ENCODE data around the gene SESN3.
"Not testable (repeated sequence)": the region's sequence is repeated elsewhere in the genome, so short reads cannot be mapped to it uniquely, and the experiment has no call there.

SESN3 gene

GRCh38 chr11:95212609-95213008 is 18.4 kb downstream of the SESN3 start:
- DNase-seq, result no peak

GRCh38 chr11:95209535-95209934 is 21.5 kb downstream of the SESN3 start:
- not testable (repeated sequence) for DNase-seq

- no peak for DNase-seq
These were observed 30.1 kb downstream of the SESN3 start for GRCh38 chr11:95200781-95201457.

- no peak for DNase-seq
These were observed 35.2 kb downstream of the SESN3 start for GRCh38 chr11:95195831-95196230.

- DNase-seq, result no peak
These were observed 37.5 kb downstream of the SESN3 start for GRCh38 chr11:95193541-95193940.

DNA sequence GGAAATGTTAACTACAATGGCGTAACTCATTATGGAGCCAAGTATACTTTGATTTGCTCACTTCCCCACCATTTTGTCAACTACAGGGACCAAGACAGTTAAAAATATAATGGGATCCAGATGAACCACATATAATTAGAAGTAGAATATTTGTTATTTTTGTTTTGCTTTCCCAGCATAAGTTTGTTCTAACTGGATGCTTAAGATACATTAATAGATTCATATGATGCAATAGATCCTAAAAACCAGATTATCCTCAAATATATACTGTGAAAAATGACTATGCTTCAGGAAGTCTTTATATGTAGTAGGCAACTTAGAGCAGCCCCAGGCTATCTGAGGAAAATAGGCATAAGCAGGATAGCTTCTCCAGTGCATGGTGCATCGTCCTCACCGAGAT is 38.3 kb downstream of the SESN3 start:
- DNase-seq, result no peak

GRCh38 chr11:95187723-95188122 is 43.3 kb downstream of the SESN3 start:
- DNase-seq, result no peak

GRCh38 chr11:95182397-95182796 is 48.6 kb downstream of the SESN3 start:
- no peak for DNase-seq

DNA sequence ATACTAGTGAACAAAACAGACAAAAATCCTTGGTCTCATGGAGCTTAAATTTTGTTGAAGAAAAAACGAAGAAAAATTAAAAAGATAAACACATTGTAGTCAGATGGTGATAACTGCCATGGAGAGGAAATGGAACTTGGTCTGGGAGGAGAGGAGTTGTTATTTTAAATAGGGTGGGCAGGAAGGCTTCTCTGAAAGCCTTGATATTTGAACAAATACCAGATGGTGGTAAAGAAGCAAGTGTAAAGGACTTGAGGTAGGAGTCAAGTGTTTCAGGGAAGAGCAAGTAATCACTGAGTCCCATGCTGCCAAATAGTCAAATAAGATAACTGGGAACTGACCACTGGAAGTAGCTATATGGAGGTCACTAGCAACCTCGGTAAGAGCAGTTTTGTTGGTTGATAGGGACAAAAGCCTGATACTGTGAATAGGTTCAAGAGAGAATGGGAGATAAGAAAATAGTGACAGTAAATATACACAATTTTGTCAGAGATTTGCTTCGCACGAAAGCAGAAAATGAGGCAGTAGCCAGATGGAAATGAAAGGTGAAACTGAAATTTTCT is 55.1 kb downstream of the SESN3 start:
- DNase-seq, result no peak

DNA sequence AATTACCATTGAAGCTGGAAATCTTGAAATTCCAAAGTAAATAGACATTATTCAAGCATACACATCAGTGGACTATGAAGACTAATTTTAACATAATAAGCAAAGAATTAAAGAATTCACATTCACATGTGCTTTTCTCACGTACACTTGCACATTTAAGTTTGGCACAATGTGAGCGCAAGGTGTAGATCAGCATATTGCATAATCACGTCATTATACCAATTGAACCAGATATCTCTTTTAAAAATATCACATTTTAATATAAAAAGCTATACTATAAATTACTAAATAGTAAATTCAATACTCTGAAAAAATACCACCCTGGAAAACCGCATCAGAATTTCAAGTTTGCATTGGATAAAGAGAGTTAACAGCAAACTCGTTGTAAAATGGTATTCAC is 60.7 kb downstream of the SESN3 start:
- DNase-seq, result no peak

DNA sequence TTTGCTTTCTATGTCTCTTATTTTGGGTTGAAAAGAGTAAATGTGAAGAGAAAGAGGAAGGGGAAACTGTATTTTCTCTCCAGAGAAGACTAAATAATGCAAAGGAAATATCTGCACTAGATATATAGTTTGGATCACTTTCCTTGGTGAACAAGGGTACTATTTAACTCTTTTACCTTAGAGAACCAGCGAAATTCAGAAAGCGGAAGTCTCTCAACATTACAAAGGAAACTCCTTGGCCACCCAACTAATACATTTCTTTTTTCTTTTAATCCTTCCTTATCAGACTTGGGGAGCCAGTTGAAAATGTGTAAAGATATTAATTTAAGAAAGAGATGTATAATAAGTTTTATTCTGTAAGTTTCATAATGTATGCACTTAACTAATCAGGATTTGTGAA is 64.2 kb downstream of the SESN3 start:
- DNase-seq, result no peak

DNA sequence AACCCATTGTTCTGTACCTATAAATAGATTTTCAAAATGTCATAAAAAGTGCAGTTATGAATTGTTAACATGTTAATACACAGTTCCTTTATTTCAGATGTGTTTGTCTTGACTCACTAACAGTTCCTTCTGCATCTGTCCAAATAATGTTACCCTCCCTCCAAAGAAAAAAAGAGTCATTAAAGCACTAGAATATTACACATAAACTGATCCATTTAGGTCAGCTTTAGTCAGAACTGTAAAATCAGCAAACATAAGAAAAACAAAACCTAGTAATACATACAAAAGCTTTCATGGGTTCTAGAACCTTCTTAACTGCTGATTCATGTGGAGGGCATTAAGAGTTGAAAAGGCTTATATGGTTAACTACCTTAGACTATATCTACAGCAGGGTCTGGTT is 65.4 kb downstream of the SESN3 start:
- DNase-seq, result no peak

GRCh38 chr11:95163106-95163505 is 67.9 kb downstream of the SESN3 start:
- no peak for DNase-seq

DNA sequence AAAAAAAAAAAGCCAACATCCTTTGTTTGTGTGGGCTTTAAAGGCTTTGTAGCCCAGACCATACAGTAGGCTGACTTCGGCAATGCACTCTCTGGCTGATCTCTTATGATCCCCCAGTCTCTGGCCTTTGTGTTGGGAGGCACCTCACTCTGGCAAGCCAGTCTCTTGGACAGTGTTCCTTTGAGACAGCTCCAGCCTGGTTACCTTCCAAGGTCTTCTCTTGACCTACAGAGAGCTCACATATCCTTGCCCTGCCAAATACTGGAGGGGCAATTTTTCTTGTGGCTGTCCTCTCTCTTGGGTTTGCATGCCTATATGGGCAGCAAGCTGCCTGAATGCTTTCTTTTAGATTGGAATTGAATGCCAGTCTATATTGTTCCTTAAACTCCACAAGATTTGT is 69.8 kb downstream of the SESN3 start:
- no peak for DNase-seq

DNA sequence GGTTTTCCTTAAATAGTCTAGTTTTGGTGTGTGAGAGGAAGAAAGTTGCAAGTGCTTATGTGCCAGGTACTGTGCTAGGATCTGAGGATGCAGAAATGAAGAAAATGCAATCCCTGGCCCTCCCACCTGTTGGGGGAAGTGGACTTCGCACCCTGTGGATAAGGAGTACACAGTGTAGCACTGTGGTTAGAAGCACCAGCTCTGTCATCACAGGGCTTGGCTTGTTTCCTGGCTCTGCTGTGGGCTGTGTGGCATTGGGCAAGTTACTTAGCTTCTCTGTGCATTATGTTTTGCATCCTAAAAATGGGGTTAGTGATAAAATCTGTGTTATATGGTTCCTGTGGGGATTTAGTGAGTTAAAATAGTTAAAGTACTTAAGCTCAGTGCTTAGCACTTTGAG is 73.2 kb downstream of the SESN3 start:
- DNase-seq, result no peak

DNA sequence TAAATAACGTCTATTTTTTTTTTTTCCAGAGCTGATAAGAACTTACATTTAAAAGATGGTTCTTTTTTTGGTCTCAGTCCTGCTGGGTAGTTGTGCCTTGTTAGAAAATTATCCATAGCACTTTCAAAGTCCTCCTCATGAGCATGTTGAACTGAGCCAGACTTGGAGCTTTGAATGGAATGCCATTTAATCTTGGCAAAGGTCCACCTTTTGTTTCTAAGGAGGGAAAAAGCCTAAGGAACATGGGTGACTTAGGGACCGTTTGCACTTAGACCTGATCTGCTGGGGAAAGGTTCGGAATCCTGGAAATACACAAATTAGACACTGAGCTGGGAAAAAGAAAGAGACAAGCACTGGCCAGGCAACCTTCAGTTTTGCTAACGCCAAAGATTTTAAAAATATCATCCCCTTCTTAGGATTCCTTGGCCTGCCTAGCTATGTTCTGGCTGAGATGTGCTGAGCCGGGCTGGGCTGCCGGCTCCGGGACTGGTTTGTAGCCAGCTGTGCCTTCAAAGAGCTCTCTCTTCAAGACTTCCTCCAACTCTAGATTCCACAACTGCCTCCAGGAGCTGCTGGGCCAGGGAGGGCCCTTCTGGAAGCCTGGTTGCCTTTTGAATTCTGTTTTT is 74.0 kb downstream of the SESN3 start:
- DNase-seq, result no peak

- DNase-seq, result no peak
These were observed 74.8 kb downstream of the SESN3 start for GRCh38 chr11:95156133-95156721.

GRCh38 chr11:95155385-95155784 is 75.6 kb downstream of the SESN3 start:
- no peak for DNase-seq

DNA sequence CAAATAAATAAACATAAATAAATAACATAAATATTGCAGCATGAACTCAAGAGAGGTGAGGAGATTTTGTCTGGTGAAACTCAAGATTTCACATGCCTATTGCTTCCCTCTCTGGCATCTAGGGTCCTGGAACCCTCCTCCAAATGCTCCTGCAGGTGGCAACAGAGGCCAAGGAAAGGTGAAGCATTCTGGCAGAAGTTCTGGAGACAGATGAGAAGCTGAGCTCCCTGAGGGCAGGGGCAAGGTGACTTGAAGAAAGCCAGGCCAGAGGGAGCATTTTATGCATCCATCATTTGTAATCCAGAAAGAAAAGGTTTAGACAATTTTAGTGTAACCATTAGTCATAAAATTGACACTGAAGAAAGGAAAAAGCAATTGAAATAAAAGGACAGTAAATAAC is 76.5 kb downstream of the SESN3 start:
- peak; percentile 73 for DNase-seq

DNA sequence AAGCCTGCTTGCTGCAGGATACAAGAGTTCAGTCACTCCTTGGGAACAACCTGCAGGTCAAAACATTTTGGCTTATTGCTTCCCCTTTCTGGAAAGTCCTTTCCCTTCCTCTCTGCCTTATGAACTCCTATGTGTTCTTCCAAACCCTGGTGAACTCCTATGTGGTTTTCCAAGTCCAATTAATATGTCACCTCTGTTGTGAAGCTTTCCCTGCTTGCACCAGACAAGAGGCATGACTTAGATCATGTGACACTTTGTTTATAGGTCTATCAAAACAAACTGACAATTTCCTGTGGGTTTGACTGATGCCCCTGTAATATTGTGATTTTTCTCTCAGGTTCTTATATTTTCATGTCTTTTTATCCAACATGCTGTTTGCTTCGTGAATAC is 77.2 kb downstream of the SESN3 start:
- DNase-seq, result no peak

DNA sequence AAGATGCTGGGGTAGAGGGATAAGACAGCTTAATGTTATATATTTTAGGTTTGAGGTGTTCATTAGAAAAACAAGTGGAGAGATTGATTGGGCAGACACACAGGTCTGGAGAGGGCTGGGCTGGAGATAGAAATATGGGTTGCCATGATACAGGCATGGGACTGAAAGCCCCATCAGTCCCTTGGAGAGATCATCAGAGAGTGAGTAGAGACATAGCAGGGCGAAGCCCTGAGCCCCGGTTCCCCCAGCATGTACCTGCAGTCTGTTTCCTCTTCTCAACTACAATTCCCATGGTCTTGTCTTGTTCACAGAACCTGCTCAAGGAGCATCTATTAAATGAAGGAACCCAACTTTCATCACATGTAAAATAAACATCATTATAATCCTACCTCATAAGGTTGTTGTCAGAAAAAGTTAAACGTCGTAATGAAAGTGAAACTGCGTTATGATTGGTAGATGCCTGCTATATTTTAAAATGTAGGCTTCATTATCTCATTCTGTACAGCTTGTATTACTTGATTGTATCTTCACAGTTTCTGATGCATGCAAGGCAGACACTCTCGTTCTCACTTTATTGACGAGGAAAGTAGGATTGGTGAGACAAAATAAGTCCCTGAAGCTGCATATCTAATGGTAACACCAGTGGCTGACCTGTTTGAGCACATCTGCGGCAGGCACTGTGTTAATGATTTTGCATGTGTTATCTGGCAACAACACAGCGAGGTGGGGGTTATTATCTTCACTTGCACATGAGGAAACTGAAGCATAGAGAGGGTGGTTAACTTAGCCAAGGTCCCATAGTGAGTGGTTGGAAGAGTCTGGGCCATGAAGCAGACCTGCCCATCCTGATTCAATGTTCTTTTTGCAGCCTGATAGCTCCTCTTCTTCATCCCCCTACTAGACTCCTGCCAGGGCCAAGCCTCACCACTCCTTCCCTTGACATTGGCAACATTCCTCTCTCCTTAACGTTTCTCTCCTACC is 77.8 kb downstream of the SESN3 start:
- DNase-seq, result no peak

GRCh38 chr11:95150956-95151684 is 79.9 kb downstream of the SESN3 start:
- DNase-seq, result peak; percentile 93

Measured in NCI-H1436 (cell line).